GM18907 (cell line): ENCODE measurements around the gene MAN1C1.

Source experiments
- ATAC-seq: cut with Tn5 transposase; IDR thresholded peaks from one replicate; pipeline ENCODE4 v1.9.1; 2021; ENCODE audit warnings: mild to moderate bottlenecking, moderate library complexity; ENCODE audit not compliant: unreplicated experiment

Gene MAN1C1

DNA sequence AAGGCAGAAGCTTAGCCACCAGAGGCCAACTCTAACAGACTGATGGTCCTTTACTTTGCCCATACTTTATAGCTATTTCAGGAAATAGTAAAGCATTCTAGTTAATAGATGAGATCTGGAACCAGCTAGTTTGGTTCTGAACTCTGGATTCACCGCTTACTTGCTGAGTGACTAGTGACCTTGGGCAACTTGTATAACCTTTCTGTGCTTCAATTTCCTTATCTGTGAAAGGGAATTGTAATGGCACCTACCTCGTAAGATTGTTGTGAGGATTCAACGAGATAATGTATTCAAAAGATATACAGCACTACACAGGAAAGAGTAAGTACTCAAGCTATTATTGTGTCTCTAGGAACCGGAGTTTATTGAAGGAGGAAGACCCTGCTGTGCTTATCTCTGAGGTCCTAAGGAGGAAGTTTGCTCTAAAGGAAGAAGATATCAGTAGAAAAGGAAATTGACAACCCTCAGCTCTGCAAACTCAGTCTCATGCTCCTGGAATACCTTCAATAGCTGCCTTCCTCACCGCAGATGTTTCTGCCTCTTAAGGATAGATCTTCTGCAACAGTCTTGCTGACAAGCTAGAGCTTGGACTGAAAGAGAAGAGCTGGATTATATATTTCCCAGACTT lies 215.1 kb downstream of the MAN1C1 start:
- no peak for ATAC-seq

GRCh38 chr1:25832336-25833037 lies 215.9 kb downstream of the MAN1C1 start:
- no peak for ATAC-seq

DNA sequence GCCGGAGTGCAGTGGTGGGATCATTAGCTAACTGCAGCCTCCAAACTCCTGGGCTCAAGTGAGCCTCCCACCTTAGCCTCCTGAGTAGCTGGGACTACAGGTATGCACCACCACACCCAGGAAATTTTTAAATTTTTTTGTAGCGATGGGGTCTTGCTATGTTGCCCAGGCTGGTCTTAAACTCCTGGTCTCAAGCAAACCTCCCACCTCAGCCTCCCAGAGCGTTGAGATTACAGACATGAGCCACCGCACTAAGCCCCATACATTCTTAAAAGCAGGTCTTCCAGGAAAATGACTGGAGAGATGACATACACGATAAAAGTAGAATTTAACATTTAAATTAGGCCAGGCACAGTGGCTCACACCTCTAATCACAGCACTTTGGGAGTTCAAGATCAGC lies 216.6 kb downstream of the MAN1C1 start:
- ATAC-seq, result no peak
